ENCODE data around the gene FNDC5. TPM values are rescaled to one million over a fixed set of nuclear protein-coding genes. Genes with fewer than 3 reads are reported as not detected.

Gene FNDC5
- total and polyA plus RNA-seq, 9 donors: 155 to 265 (median 225) TPM

GRCh38 chr1:32855861-32856617 is 14.7 kb downstream of the FNDC5 start:
- DNase-seq: no peak
- H3K36me3 ChIP-seq (ENCODE audit: control insufficient read depth, insufficient read depth, low read length): peaks cover 43% of the 10 kb centered on the region
- WGBS (ENCODE audit: insufficient coverage): 85% methylated on average over 8 of the region's 13 CpGs

DNA sequence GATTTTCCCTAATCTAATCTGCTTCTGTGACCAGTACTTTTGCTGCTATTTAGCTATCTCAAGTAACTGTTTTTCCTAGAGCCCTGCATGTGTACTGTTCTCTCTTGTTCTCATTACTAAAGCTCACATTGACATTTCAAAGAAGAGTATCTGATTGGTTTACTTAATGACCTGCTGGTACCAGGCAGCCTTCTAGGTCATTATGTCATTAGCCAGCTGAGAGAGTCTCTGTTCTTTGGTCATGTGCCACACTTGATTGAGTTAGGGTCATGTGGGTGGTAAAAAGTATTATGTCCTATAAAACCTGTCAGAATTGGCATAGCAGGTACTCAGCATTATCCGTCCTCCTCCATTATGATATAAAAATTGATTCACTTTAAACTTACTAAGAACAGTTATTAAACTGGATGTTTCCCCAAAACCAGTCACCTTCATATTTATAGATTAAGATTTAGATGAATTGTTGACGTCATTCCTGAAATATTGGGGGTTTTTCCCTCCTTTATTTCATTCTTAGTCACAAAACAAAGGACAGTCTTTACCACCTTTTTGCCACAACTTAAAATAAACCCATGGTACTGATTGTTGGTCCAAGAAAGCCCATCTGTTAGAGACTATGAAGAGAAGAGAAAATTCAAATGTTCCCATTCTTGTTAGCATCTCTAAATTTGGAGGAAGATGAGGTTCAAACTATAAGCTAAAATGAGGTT is 22.2 kb downstream of the FNDC5 start:
- Histone ChIP-seq H3K27me3 (ENCODE audit: control insufficient read depth, insufficient read depth, low read length) (no peaks in the 10 kb centered on the region), H3K4me3 (ENCODE audit: low read length) (no peak overlapping the region), H3K27ac (ENCODE audit: low read length) (no peak overlapping the region), H3K9me3 (replicated peaks; ENCODE audit: control insufficient read depth, low read depth, low read length) (peaks cover 7% of the 10 kb centered on the region), H3K4me1 (ENCODE audit: control insufficient read depth, insufficient read depth, low read length) (no peaks in the 10 kb centered on the region), H3K36me3 (ENCODE audit: control insufficient read depth, insufficient read depth, low read length) (peaks cover 35% of the 10 kb centered on the region)
- no peak for DNase-seq
- no CpG with 5 or more reads among the region's 2 CpGs for WGBS (ENCODE audit: insufficient coverage)

More at GRCh38 chr1:32855861-32856617, 14.7 kb downstream of the FNDC5 start:
- H3K4me1 ChIP-seq (ENCODE audit: control insufficient read depth, insufficient read depth, low read length): peaks cover 5% of the 10 kb centered on the region
- no peaks in the 10 kb centered on the region for H3K27me3 ChIP-seq (ENCODE audit: control insufficient read depth, insufficient read depth, low read length)
- H3K4me3 ChIP-seq (ENCODE audit: low read length): no peak overlapping the region
- no peak overlapping the region for H3K27ac ChIP-seq (ENCODE audit: low read length)
- H3K9me3 ChIP-seq (replicated peaks; ENCODE audit: control insufficient read depth, low read depth, low read length): no peaks in the 10 kb centered on the region

GRCh38 chr1:32831878-32832277 is 38.8 kb downstream of the FNDC5 start:
- Histone ChIP-seq H3K4me3 (ENCODE audit: low read length) (no peak overlapping the region), H3K9me3 (replicated peaks; ENCODE audit: control insufficient read depth, low read depth, low read length) (no peaks in the 10 kb centered on the region), H3K27me3 (ENCODE audit: control insufficient read depth, insufficient read depth, low read length) (no peaks in the 10 kb centered on the region), H3K36me3 (ENCODE audit: control insufficient read depth, insufficient read depth, low read length) (peaks cover 40% of the 10 kb centered on the region), H3K4me1 (ENCODE audit: control insufficient read depth, insufficient read depth, low read length) (no peaks in the 10 kb centered on the region), H3K27ac (ENCODE audit: low read length) (no peak overlapping the region)
- no peak for DNase-seq
- no CpG with 5 or more reads among the region's 1 CpG for WGBS (ENCODE audit: insufficient coverage)

GRCh38 chr1:32830092-32830852 is 40.4 kb downstream of the FNDC5 start:
- WGBS (ENCODE audit: insufficient coverage): 100% methylated on average over 1 of the region's 6 CpGs
- Histone ChIP-seq H3K4me1 (ENCODE audit: control insufficient read depth, insufficient read depth, low read length) (no peaks in the 10 kb centered on the region), H3K27me3 (ENCODE audit: control insufficient read depth, insufficient read depth, low read length) (no peaks in the 10 kb centered on the region), H3K4me3 (ENCODE audit: low read length) (no peak overlapping the region), H3K9me3 (replicated peaks; ENCODE audit: control insufficient read depth, low read depth, low read length) (no peaks in the 10 kb centered on the region), H3K27ac (ENCODE audit: low read length) (no peak overlapping the region), H3K36me3 (ENCODE audit: control insufficient read depth, insufficient read depth, low read length) (peaks cover 46% of the 10 kb centered on the region)
- no peak for DNase-seq

- Histone ChIP-seq H3K36me3 (ENCODE audit: control insufficient read depth, insufficient read depth, low read length) (peaks cover 46% of the 10 kb centered on the region), H3K9me3 (replicated peaks; ENCODE audit: control insufficient read depth, low read depth, low read length) (no peaks in the 10 kb centered on the region), H3K4me1 (ENCODE audit: control insufficient read depth, insufficient read depth, low read length) (no peaks in the 10 kb centered on the region), H3K27ac (ENCODE audit: low read length) (no peak overlapping the region), H3K4me3 (ENCODE audit: low read length) (no peak overlapping the region), H3K27me3 (ENCODE audit: control insufficient read depth, insufficient read depth, low read length) (no peaks in the 10 kb centered on the region)
- WGBS (ENCODE audit: insufficient coverage): no CpG with 5 or more reads among the region's 7 CpGs
- DNase-seq: peak; percentile 77
Observed at GRCh38 chr1:32828341-32828740, 42.4 kb downstream of the FNDC5 start.

GRCh38 chr1:32825181-32825580 is 45.5 kb downstream of the FNDC5 start:
- Histone ChIP-seq H3K4me3 (ENCODE audit: low read length) (no peak overlapping the region), H3K27me3 (ENCODE audit: control insufficient read depth, insufficient read depth, low read length) (no peaks in the 10 kb centered on the region), H3K9me3 (replicated peaks; ENCODE audit: control insufficient read depth, low read depth, low read length) (no peaks in the 10 kb centered on the region), H3K27ac (ENCODE audit: low read length) (no peak overlapping the region), H3K36me3 (ENCODE audit: control insufficient read depth, insufficient read depth, low read length) (peaks cover 32% of the 10 kb centered on the region), H3K4me1 (ENCODE audit: control insufficient read depth, insufficient read depth, low read length) (no peaks in the 10 kb centered on the region)
- no CpG with 5 or more reads among the region's 3 CpGs for WGBS (ENCODE audit: insufficient coverage)
- DNase-seq: no peak

DNA sequence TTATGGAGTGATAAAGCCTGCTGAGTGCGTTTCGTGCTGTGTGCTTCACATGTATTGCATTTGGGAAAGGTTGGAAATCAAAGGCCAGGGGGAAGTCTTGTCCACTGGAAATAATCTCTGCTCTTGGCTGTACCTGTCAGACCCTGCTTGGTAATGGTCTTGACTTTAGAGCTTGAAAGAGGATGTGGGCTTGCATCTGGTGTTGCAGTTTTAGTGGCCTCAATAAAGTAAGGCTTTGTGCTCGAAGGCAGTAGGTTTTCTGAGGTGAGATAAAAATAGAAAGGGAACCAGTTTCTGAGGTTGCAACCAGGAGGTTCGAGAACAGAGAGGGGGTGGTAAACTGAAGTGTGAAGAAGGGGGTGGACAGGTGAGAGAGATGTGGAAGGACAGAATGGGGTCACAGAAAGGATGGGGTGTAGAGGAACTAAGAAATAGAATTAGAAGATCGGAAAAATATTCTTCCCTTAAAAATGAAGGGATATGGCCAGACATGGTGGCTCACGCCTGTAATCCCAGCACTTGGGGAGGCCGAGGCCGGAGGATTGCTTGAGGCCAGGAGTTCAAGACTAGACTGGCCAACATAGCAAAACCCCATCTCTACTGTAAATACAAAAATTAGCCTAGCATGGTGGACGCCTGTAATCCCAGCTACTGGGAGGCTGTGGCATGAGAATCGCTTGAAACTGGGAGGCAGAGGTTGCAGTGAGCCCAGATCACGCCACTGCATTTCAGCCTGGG is 51.7 kb downstream of the FNDC5 start:
- Histone ChIP-seq H3K4me1 (ENCODE audit: control insufficient read depth, insufficient read depth, low read length) (peaks cover 17% of the 10 kb centered on the region), H3K27me3 (ENCODE audit: control insufficient read depth, insufficient read depth, low read length) (no peaks in the 10 kb centered on the region), H3K27ac (ENCODE audit: low read length) (peak overlapping the region; percentile 98), H3K4me3 (ENCODE audit: low read length) (peak overlapping the region; percentile 99), H3K9me3 (replicated peaks; ENCODE audit: control insufficient read depth, low read depth, low read length) (no peaks in the 10 kb centered on the region), H3K36me3 (ENCODE audit: control insufficient read depth, insufficient read depth, low read length) (no peaks in the 10 kb centered on the region)
- 52% methylated on average over 7 of the region's 11 CpGs for WGBS (ENCODE audit: insufficient coverage)
- DNase-seq: peak; percentile 18

DNA sequence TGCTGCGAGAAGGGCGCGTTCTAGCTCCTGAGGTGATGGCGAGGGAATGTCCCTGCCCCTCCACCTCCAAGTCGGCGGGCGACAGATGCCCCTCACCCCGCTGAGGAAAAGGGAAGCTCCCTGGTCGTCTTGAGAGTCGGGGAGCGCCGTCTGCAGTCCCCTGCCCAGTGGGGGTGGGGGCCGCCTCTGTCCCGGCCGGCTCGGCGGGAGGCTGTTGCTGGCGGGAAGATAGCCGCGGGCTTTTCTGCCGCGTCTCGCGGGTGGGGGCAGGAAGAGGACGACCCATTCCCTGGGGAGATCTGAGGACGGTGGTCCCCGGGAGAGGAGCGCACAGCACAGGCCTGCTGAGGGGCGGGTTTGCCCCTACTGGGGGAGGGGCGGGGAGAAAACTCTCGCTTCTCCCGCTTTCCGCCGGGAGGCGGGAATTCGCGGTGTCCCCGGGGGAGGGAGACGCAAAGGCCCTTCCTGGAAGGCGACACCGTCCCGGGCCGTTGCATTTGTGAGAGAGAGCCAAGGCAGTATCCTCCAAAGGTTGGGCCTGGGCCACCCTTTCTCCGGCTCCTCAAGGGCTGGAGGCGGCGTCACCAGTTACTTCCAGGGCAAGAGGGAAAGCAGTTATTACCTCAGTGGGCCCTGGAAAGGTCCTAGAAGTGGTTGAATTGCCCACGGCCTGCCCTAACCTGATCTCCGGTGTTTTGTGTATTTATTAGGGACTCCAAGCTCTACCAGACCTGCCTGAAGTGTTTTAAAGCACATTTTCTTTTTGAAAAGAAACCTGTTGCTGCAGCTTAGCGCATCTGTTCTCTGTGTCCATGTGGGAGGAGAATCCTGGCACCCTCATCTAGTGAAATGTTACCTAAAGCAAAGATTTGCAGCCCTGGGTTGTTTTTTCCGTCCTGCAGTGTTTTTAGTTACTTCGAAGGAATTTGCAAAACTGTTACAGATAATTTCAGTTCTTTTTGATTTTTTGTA is 52.6 kb downstream of the FNDC5 start:
- peaks cover 17% of the 10 kb centered on the region for H3K4me1 ChIP-seq (ENCODE audit: control insufficient read depth, insufficient read depth, low read length)
- 1% methylated on average over 35 of the region's 51 CpGs for WGBS (ENCODE audit: insufficient coverage)
- DNase-seq: peak; percentile 87
- no peaks in the 10 kb centered on the region for H3K36me3 ChIP-seq (ENCODE audit: control insufficient read depth, insufficient read depth, low read length)
- H3K4me3 ChIP-seq (ENCODE audit: low read length): peak overlapping the region; percentile 99
- H3K27ac ChIP-seq (ENCODE audit: low read length): peak overlapping the region; percentile 98
- H3K9me3 ChIP-seq (replicated peaks; ENCODE audit: control insufficient read depth, low read depth, low read length): no peaks in the 10 kb centered on the region
- H3K27me3 ChIP-seq (ENCODE audit: control insufficient read depth, insufficient read depth, low read length): no peaks in the 10 kb centered on the region
